Hepatocyte (in vitro differentiated cells): Measurements from ENCODE around the gene KCNG4.

Source experiments
- CTCF ChIP-seq: fragments of 200-600 bp; sonication (generic); IDR thresholded peaks from 2 replicates; pipeline ENCODE4 v1.5.1; 2016; ENCODE audit warnings: antibody characterized with exemption, mild to moderate bottlenecking; ENCODE audit not compliant: poor library complexity
- EZH2 ChIP-seq: fragments of 200-600 bp; sonication (generic); IDR thresholded peaks from 2 replicates; pipeline ENCODE4 v1.6.1; 2016; ENCODE audit warnings: antibody characterized with exemption, mild to moderate bottlenecking, borderline replicate concordance
- EZH2phosphoT487 ChIP-seq: fragments of 200-600 bp; sonication (generic); IDR thresholded peaks from one replicate; pipeline ENCODE4 v1.6.1; 2018; ENCODE audit warnings: antibody characterized with exemption, mild to moderate bottlenecking, low read depth, moderate library complexity; ENCODE audit not compliant: unreplicated experiment, severe bottlenecking

- TF ChIP-seq EZH2 (no peak), CTCF (no peak), EZH2phosphoT487 (no peak)
These were observed 45.8 kb downstream of the KCNG4 start for GRCh38 chr16:84194018-84194417.
